Neural cell (in vitro differentiated cells): ENCODE results near the gene FCGR3B.
"Not testable (repeated sequence)": the region's sequence is repeated elsewhere in the genome, so short reads cannot be mapped to it uniquely, and the experiment has no call there.

Source experiments
- EZH2 ChIP-seq: fragments of 200-600, 300-800 bp; shearing (Covaris generic), sonication (generic); IDR thresholded peaks from 2 replicates; pipeline ENCODE4 v1.6.1; 2014; ENCODE audit warnings: antibody characterized with exemption, low read length, borderline replicate concordance, mild to moderate bottlenecking; ENCODE audit not compliant: insufficient read depth, poor library complexity, severe bottlenecking
- MXI1 ChIP-seq: fragments of 450-650 bp; conservative IDR thresholded peaks from 2 replicates; pipeline ENCODE4 v1.6.1; 2014; ENCODE audit warnings: antibody characterized with exemption, mild to moderate bottlenecking; ENCODE audit not compliant: poor library complexity, severe bottlenecking
- POLR2AphosphoS5 ChIP-seq: IDR thresholded peaks from 2 replicates; pipeline ENCODE4 v1.6.1; 2012
- RAD21 ChIP-seq: fragments of 450-650 bp; conservative IDR thresholded peaks from 2 replicates; pipeline ENCODE4 v1.6.1; 2014; ENCODE audit warnings: antibody characterized with exemption, mild to moderate bottlenecking, moderate library complexity
- TF ChIP-seq, protein P1 (sequence below): IDR thresholded peaks from 2 replicates; pipeline ENCODE4 v1.6.1; 2012; ENCODE audit warnings: borderline replicate concordance
- TF ChIP-seq, protein P2 (sequence below): fragments of 450-650 bp; IDR thresholded peaks from 2 replicates; pipeline ENCODE4 v1.5.1; 2014; ENCODE audit warnings: antibody characterized with exemption, mild to moderate bottlenecking, moderate library complexity; ENCODE audit not compliant: poor library complexity, severe bottlenecking

DNA sequence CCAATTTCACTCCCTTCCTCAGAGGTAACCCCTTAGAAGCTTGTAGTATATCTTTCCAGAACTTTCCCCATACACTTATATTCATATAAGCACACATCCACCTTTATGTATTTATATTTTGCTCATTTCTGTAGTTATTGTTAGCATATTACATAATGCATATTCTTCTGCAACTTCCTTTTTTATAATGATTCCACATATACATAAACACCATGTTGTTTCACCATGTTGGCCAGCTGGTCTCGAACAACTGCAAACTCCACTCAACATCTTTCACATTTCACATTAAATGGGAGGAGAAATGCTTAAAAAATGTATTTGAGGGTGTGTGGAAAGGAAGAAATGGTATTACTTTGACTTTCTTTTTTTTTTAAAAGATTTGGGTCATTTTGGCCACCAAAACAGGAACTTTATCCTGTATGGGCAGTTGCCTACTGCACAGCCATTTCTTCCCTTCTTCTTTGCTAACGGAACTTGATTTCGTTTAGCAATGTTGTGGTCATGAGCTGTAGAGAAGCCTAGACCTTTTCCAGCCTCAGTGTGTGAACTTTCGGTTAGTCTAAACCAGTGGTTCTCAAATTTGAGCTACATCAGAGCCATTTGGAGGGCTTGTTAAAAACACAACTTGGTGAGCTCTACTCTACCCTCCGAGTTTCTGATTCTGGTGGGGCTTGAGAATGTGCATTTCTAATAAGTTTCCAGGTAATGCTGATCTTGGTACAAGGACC, 12.7 kb upstream of the FCGR3B start:
- TF ChIP-seq, protein P1, sequence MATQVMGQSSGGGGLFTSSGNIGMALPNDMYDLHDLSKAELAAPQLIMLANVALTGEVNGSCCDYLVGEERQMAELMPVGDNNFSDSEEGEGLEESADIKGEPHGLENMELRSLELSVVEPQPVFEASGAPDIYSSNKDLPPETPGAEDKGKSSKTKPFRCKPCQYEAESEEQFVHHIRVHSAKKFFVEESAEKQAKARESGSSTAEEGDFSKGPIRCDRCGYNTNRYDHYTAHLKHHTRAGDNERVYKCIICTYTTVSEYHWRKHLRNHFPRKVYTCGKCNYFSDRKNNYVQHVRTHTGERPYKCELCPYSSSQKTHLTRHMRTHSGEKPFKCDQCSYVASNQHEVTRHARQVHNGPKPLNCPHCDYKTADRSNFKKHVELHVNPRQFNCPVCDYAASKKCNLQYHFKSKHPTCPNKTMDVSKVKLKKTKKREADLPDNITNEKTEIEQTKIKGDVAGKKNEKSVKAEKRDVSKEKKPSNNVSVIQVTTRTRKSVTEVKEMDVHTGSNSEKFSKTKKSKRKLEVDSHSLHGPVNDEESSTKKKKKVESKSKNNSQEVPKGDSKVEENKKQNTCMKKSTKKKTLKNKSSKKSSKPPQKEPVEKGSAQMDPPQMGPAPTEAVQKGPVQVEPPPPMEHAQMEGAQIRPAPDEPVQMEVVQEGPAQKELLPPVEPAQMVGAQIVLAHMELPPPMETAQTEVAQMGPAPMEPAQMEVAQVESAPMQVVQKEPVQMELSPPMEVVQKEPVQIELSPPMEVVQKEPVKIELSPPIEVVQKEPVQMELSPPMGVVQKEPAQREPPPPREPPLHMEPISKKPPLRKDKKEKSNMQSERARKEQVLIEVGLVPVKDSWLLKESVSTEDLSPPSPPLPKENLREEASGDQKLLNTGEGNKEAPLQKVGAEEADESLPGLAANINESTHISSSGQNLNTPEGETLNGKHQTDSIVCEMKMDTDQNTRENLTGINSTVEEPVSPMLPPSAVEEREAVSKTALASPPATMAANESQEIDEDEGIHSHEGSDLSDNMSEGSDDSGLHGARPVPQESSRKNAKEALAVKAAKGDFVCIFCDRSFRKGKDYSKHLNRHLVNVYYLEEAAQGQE = not testable (repeated sequence)
- TF ChIP-seq, protein P2, sequence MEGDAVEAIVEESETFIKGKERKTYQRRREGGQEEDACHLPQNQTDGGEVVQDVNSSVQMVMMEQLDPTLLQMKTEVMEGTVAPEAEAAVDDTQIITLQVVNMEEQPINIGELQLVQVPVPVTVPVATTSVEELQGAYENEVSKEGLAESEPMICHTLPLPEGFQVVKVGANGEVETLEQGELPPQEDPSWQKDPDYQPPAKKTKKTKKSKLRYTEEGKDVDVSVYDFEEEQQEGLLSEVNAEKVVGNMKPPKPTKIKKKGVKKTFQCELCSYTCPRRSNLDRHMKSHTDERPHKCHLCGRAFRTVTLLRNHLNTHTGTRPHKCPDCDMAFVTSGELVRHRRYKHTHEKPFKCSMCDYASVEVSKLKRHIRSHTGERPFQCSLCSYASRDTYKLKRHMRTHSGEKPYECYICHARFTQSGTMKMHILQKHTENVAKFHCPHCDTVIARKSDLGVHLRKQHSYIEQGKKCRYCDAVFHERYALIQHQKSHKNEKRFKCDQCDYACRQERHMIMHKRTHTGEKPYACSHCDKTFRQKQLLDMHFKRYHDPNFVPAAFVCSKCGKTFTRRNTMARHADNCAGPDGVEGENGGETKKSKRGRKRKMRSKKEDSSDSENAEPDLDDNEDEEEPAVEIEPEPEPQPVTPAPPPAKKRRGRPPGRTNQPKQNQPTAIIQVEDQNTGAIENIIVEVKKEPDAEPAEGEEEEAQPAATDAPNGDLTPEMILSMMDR = not testable (repeated sequence)
- TF ChIP-seq EZH2, MXI1, RAD21, POLR2AphosphoS5: not testable (repeated sequence)
